AG04450 (cell line): ENCODE measurements around the gene DNAJB4. TPM values are rescaled to one million over a fixed set of nuclear protein-coding genes. Genes with fewer than 3 reads are reported as not detected.

Experiments
- CTCF ChIA-PET: fragments of 300-600, 350-600 bp; formaldehyde crosslinking; extraction: SDS; loops from one replicate; lab custom pipeline; 2022; ENCODE audit warnings: antibody characterized with exemption, inconsistent platforms; lab: Charles Lee
- POLR2A ChIA-PET: fragments of 350-600 bp; formaldehyde crosslinking; extraction: SDS; loops from one replicate; lab custom pipeline; 2021; ENCODE audit warnings: antibody characterized with exemption, inconsistent platforms; lab: Yijun Ruan, JAX
- DNase-seq: peaks from one replicate; pipeline ENCODE4 v3.0.0-alpha.2; 2011; ENCODE audit warnings: low read depth, low spot score
- H3K27ac ChIP-seq: one replicate; pipeline ENCODE4 v1.5.1; 2012; ENCODE audit warnings: low read depth, low read length, control low read depth
- H3K27me3 ChIP-seq: one replicate; pipeline ENCODE4 v1.6.0; 2012; ENCODE audit warnings: low read length; ENCODE audit not compliant: control insufficient read depth, insufficient read depth
- H3K4me3 ChIP-seq: 2 replicates; pipeline ENCODE4 v1.5.1; 2011; ENCODE audit warnings: mild to moderate bottlenecking, low read depth, low read length, control low read depth
- H3K9me3 ChIP-seq: 2 replicates; pipeline ENCODE4 v1.5.1; 2012; ENCODE audit warnings: low read length; ENCODE audit not compliant: control insufficient read depth, insufficient read depth
- CTCF ChIP-seq: IDR thresholded peaks from 2 replicates; pipeline ENCODE4 v1.5.1; 2011; ENCODE audit warnings: low read depth, low read length, control low read depth, inconsistent platforms
- polyA plus RNA-seq: library from polyadenylated mRNA; depleted of rRNA; stranded (reverse); fragments of >200 nt; gene quantifications from 2 replicates; pipeline ENCODE4 v1.2.3, GENCODE V29; 2011

Gene DNAJB4
- polyA plus RNA-seq, 1 experiment = 51.6 TPM

DNA sequence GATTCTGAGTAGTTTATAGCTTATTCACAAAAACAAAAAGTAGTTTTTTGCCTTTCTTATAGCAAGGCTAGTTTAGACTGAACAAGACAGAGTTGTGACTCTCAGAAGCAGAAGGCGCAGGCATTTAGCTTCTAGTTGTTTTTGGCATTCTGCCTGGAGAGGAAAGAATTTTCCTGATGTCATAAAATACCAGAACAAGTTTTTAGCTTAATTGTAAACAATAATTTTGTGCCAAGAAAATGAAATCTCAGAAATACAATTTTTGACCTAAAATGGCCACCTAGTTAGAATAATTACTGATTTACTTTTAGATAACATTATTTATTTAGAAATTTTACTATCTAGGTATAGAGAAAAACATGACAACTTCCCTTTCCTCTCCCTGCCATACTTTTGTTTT lies 1.0 kb downstream of the DNAJB4 start:
- DNase-seq = peak; percentile 87
- peak overlapping the region; percentile 74 for H3K4me3 ChIP-seq
- no peak overlapping the region for H3K27ac ChIP-seq
- ChIA-PET POLR2A (interaction anchor here (1.9 to 4.6 kb wide), 5 partner anchors 26 to 323 kb away, joined by 6 to 105 read pairs (median 15); partner anchors contain the start of gene FUBP1), CTCF (interaction anchor here (0.6 to 3.6 kb wide), 6 partner anchors 11 to 108 kb away, joined by 3 to 40 read pairs (median 3); partner anchors contain the start of gene FUBP1)
- no peaks in the 10 kb centered on the region for H3K9me3 ChIP-seq
- no peaks in the 10 kb centered on the region for H3K27me3 ChIP-seq
- no peak for TF ChIP-seq CTCF

DNA sequence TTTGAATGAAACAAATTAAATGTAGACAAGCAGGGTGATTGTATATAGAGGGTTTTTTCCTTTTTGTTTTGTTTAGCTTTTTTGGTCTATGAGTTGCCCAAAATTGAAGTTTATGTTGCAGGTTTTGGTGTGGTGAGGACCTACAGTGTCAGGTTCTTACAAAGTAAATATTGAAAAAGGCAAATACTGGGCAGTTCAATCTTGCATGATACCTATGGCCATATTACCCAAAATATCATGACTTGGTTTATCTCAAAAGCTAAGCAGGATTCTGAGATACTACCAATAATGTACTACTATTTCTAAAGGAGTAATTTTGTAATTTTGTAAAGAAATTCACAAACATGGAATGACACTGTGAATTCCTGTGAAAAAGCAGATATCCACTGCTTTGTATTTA lies 1.8 kb downstream of the DNAJB4 start:
- peak overlapping the region; percentile 74 for H3K4me3 ChIP-seq
- no peaks in the 10 kb centered on the region for H3K9me3 ChIP-seq
- CTCF ChIA-PET = interaction anchor here (0.6 to 3.6 kb wide), 3 partner anchors 26 to 107 kb away, joined by 3 to 40 read pairs (median 5); no protein-coding TSS in a partner anchor
- POLR2A ChIA-PET = interaction anchor here (3.2 to 4.6 kb wide), 2 partner anchors 27 to 96 kb away, joined by 21 to 105 read pairs; partner anchors contain the start of gene FUBP1
- H3K27me3 ChIP-seq = no peaks in the 10 kb centered on the region
- DNase-seq = no peak
- no peak for TF ChIP-seq CTCF
- no peak overlapping the region for H3K27ac ChIP-seq

GRCh38 chr1:78007677-78008341 lies 3.1 kb downstream of the DNAJB4 start:
- POLR2A ChIA-PET = interaction anchor here (0.7 kb wide), 1 partner anchor 11 kb away, joined by 3 read pairs; no protein-coding TSS in a partner anchor
- no peak for TF ChIP-seq CTCF
- CTCF ChIA-PET = interaction anchor here (0.9 kb wide), 1 partner anchor 107 kb away, joined by 3 read pairs; no protein-coding TSS in a partner anchor
- peak overlapping the region; percentile 74 for H3K4me3 ChIP-seq
- DNase-seq = no peak
- H3K9me3 ChIP-seq = no peaks in the 10 kb centered on the region
- no peaks in the 10 kb centered on the region for H3K27me3 ChIP-seq
- no peak overlapping the region for H3K27ac ChIP-seq

DNA sequence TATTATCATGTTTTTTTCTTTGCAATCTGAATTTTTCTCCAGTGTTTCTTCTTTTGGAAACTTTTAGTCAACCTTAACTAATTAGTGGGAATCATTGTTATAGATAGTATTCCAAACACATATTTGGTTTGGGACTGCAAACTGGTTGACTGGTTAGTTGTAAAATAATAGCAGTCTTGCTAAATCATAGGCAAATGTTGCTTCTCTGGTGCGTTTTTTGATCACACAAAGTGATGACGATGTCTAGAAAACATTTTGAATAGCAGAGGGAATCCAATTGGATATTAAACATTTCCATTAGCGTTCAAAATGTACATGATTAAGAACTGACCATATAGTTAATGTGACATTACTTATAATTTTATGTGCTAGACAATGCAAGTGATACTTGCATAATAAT lies 4.5 kb downstream of the DNAJB4 start:
- no peak for TF ChIP-seq CTCF

DNA sequence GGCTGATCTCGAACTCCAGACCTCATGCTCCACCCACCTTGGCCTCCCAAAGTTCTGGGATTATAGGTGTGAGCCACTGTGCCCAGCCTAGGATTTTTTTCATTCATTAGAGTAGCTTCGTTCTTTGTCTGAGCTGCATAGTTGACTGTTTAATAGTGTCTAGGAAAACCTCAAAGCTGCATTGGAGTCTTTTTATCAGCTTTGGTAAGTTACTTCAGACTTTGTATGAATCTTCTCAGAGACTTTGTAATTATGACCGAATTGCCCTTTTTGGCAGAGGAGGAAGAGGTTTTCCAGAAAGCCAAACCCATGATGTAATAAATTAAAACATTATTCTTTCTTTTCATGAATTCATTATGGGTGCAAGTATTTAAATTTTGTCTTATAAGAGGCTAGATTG lies 5.1 kb downstream of the DNAJB4 start:
- no peak overlapping the region for H3K27ac ChIP-seq
- H3K4me3 ChIP-seq = no peak overlapping the region
- ChIA-PET POLR2A (no interaction called here), CTCF (interaction anchor here (0.6 to 2.2 kb wide), 2 partner anchors 31 to 104 kb away, joined by 3 to 13 read pairs; partner anchors contain the start of gene FUBP1)
- no peaks in the 10 kb centered on the region for H3K27me3 ChIP-seq
- no peak for TF ChIP-seq CTCF
- H3K9me3 ChIP-seq = no peaks in the 10 kb centered on the region
- no peak for DNase-seq

More for the DNA sequence above, 4.5 kb downstream of the DNAJB4 start:
- no peak for DNase-seq
- ChIA-PET POLR2A (no interaction called here), CTCF (interaction anchor here (2.2 kb wide), 1 partner anchor 105 kb away, joined by 13 read pairs; no protein-coding TSS in a partner anchor)
- H3K27ac ChIP-seq = no peak overlapping the region
- peak overlapping the region; percentile 0 for H3K4me3 ChIP-seq
- H3K9me3 ChIP-seq = no peaks in the 10 kb centered on the region
- no peaks in the 10 kb centered on the region for H3K27me3 ChIP-seq
